HCT116 (cell line): ENCODE measurements around the gene NR4A1. TPM values are rescaled to one million over a fixed set of nuclear protein-coding genes. Genes with fewer than 3 reads are reported as not detected.

Experiments used
- ATAC-seq: fragments of 200-7000 bp; cut with Tn5 transposase; 2 replicates; pipeline ENCODE4 v1.9.1; 2020; ENCODE audit warnings: mild to moderate bottlenecking, moderate library complexity
- BruUV-seq: library from RNA; stranded (reverse); fragments of 400-500 nt; replicated peaks from 2 replicates; lab custom pipeline; 2021; lab: Mats Ljungman, UMichigan
- CTCF ChIA-PET: fragments of 300-600 bp; sonication (Branson Sonifier 250); formaldehyde crosslinking; loops from one replicate; lab custom pipeline; 2021; ENCODE audit warnings: antibody characterized with exemption; lab: Charles Lee
- POLR2A ChIA-PET: fragments of 300-600, 350-600 bp; sonication (Branson Sonifier 250); formaldehyde crosslinking; loops from one replicate; lab custom pipeline; 2021; ENCODE audit warnings: antibody characterized with exemption; lab: Charles Lee
- RAD21 ChIA-PET, 2 experiments: fragments of 300-600 bp; sonication (Branson Sonifier 250); formaldehyde crosslinking; loops; one replicate each; lab custom pipeline; 2023; ENCODE audit warnings: low total read pairs in 2 of 2; ENCODE audit not compliant: uncharacterized antibody in 2 of 2, unreplicated experiment in 2 of 2, low non-redundant PET in 1 of 2; lab: Charles Lee
- DNase-seq: peaks from one replicate; pipeline ENCODE4 v3.0.0-alpha.2; 2010; ENCODE audit warnings: low read depth, low spot score
- H2AFZ ChIP-seq: fragments of 200-600 bp; shearing (Covaris generic), sonication (generic); 2 replicates; pipeline ENCODE4 v1.6.1; 2017; ENCODE audit warnings: low read depth, mixed run types, mixed read lengths, antibody characterized with exemption, low read length; ENCODE audit not compliant: poor library complexity, severe bottlenecking
- H3K27ac ChIP-seq: 2 replicates; pipeline ENCODE4 v1.5.1; 2012; ENCODE audit warnings: low read depth, low read length
- H3K27me3 ChIP-seq: fragments of 200-600 bp; sonication (generic); 2 replicates; pipeline ENCODE4 v1.6.1; 2016; ENCODE audit warnings: mixed run types, low read length, mixed read lengths; ENCODE audit not compliant: insufficient read depth
- H3K36me3 ChIP-seq, 2 experiments: fragments of 200-500 bp in 1 of 2; fragments of 200-600 bp in 1 of 2; sonication (Bioruptor generic) in 1 of 2; sonication (generic) in 1 of 2; 2 replicates each; pipeline versions ENCODE4 v1.5.1 to v1.6.1; 2014 to 2016; ENCODE audit warnings: low read length in 2 of 2, inconsistent platforms in 1 of 2, mixed read lengths in 1 of 2, mixed run types in 1 of 2; ENCODE audit not compliant: insufficient read depth in 2 of 2, control insufficient read depth in 1 of 2
- H3K4me1 ChIP-seq, 2 experiments: fragments of 200-600 bp in 1 of 2; sonication (generic) in 1 of 2; 2 replicates each; pipeline versions ENCODE4 v1.5.1 to v1.6.1; 2012 to 2017; ENCODE audit warnings: low read length in 2 of 2, inconsistent platforms in 1 of 2, mild to moderate bottlenecking in 1 of 2, mixed read lengths in 1 of 2, mixed run types in 1 of 2, moderate library complexity in 1 of 2; ENCODE audit not compliant: insufficient read depth in 2 of 2, control insufficient read depth in 1 of 2
- H3K4me2 ChIP-seq: fragments of 200-600 bp; sonication (generic); 2 replicates; pipeline ENCODE4 v1.6.1; 2017; ENCODE audit warnings: mixed run types, low read length, mixed read lengths
- H3K4me3 ChIP-seq, 2 experiments: fragments of 200-600 bp in 1 of 2; sonication (generic) in 1 of 2; replicated peaks in 1 of 2; 2 replicates each; pipeline ENCODE4 v1.5.1; 2011 to 2016; ENCODE audit warnings: low read length in 2 of 2, control low read depth in 1 of 2, low read depth in 1 of 2, mild to moderate bottlenecking in 1 of 2, mixed read lengths in 1 of 2, mixed run types in 1 of 2
- H3K79me2 ChIP-seq: fragments of 200-600 bp; sonication (generic); 2 replicates; pipeline ENCODE4 v1.6.1; 2017; ENCODE audit warnings: mild to moderate bottlenecking, mixed run types, low read length, moderate library complexity, mixed read lengths; ENCODE audit not compliant: insufficient read depth
- H3K9ac ChIP-seq: fragments of 200-600 bp; sonication (generic); 2 replicates; pipeline ENCODE4 v1.6.1; 2016; ENCODE audit warnings: low read length, mixed read lengths
- H3K9me2 ChIP-seq: fragments of 200-600 bp; sonication (generic), shearing (Covaris generic); 2 replicates; pipeline ENCODE4 v1.6.1; 2017; ENCODE audit warnings: mixed run types, mild to moderate bottlenecking, moderate library complexity; ENCODE audit not compliant: insufficient read depth
- H3K9me3 ChIP-seq, 2 experiments: fragments of 200-500 bp in 1 of 2; fragments of 200-600 bp in 1 of 2; sonication (Bioruptor generic) in 1 of 2; sonication (generic) in 1 of 2; 2 replicates each; pipeline ENCODE4 v1.6.1; 2014 to 2017; ENCODE audit warnings: low read length in 2 of 2, mixed read lengths in 2 of 2, inconsistent platforms in 1 of 2, low read depth in 1 of 2, mild to moderate bottlenecking in 1 of 2, mixed run types in 1 of 2, moderate library complexity in 1 of 2; ENCODE audit not compliant: control insufficient read depth in 1 of 2, insufficient read depth in 1 of 2
- H4K20me1 ChIP-seq: fragments of 200-600 bp; sonication (generic), shearing (Covaris generic); 2 replicates; pipeline ENCODE4 v1.6.1; 2017; ENCODE audit warnings: mixed run types, mild to moderate bottlenecking, moderate library complexity; ENCODE audit not compliant: insufficient read depth
- CBX3 ChIP-seq: IDR thresholded peaks from 2 replicates; pipeline ENCODE4 v1.6.1; 2012; ENCODE audit warnings: low read depth
- CEBPB ChIP-seq: IDR thresholded peaks from 2 replicates; pipeline ENCODE4 v1.6.1; 2012; ENCODE audit warnings: low read depth
- EGR1 ChIP-seq: IDR thresholded peaks from 2 replicates; pipeline ENCODE4 v1.6.1; 2012; ENCODE audit warnings: low read depth
- ELF1 ChIP-seq: IDR thresholded peaks from 2 replicates; pipeline ENCODE4 v1.6.1; 2012; ENCODE audit warnings: low read depth, borderline replicate concordance
- EZH2 ChIP-seq: fragments of 200-600 bp; sonication (generic); IDR thresholded peaks from 2 replicates; pipeline ENCODE4 v1.6.1; 2017; ENCODE audit warnings: antibody characterized with exemption, mixed run types
- JUND ChIP-seq: IDR thresholded peaks from 2 replicates; pipeline ENCODE4 v1.6.1; 2012
- POLR2AphosphoS5 ChIP-seq: IDR thresholded peaks from 2 replicates; pipeline ENCODE4 v1.6.1; 2011; ENCODE audit warnings: mild to moderate bottlenecking, low read depth, low read length, moderate library complexity
- RAD21 ChIP-seq: IDR thresholded peaks from 2 replicates; pipeline ENCODE4 v1.6.1; 2012; ENCODE audit warnings: low read depth, mild to moderate bottlenecking
- SIN3A ChIP-seq: IDR thresholded peaks from 2 replicates; pipeline ENCODE4 v1.6.1; 2012; ENCODE audit warnings: low read depth
- TCF7L2 ChIP-seq: IDR thresholded peaks from 2 replicates; pipeline ENCODE4 v1.7.0; 2011; ENCODE audit warnings: borderline replicate concordance, inconsistent platforms; ENCODE audit not compliant: insufficient read depth, insufficient read length; ENCODE audit errors: extremely low read depth
- YY1 ChIP-seq: IDR thresholded peaks from 2 replicates; pipeline ENCODE4 v1.6.1; 2011; ENCODE audit warnings: low read length, low read depth, moderate library complexity, mild to moderate bottlenecking; ENCODE audit not compliant: insufficient replicate concordance; ENCODE audit errors: extremely low read depth
- ZFX ChIP-seq: fragments of 450-650 bp; IDR thresholded peaks from 2 replicates; pipeline ENCODE4 v1.6.1; 2017
- ZNF274 ChIP-seq: fragments of 200-500 bp; sonication (Bioruptor generic); IDR thresholded peaks from 2 replicates; pipeline ENCODE4 v1.6.1; 2014; ENCODE audit warnings: mild to moderate bottlenecking, low read depth, low read length, inconsistent platforms
- intact Hi-C: fragments of 100-400 bp; cut with micrococcal nuclease; formaldehyde crosslinking; loops from 2 replicates; pipeline ENCODE4 v1.10.0; 2022
- total RNA-seq: library from RNA; stranded (reverse); gene quantifications from one replicate; pipeline ENCODE4 v1.2.1, GENCODE V29; 2021; ENCODE audit not compliant: unreplicated experiment
- TF ChIP-seq, protein P1 (sequence below): IDR thresholded peaks from 2 replicates; pipeline ENCODE4 v1.6.1; 2011; ENCODE audit warnings: mild to moderate bottlenecking, low read length, moderate library complexity; ENCODE audit not compliant: insufficient replicate concordance; ENCODE audit errors: extremely low read depth
- TF ChIP-seq, protein P2 (sequence below), 3 experiments: fragments of 200-600 bp in 1 of 3; sonication (generic) in 1 of 3; IDR thresholded peaks in 2 of 3; conservative IDR thresholded peaks in 1 of 3; 2 replicates each; pipeline ENCODE4 v1.5.1; 2012 to 2017; ENCODE audit warnings: low read depth in 2 of 3, low read length in 2 of 3, antibody characterized with exemption in 1 of 3, borderline replicate concordance in 1 of 3, control low read depth in 1 of 3, mild to moderate bottlenecking in 1 of 3, mixed read lengths in 1 of 3, mixed run types in 1 of 3, moderate library complexity in 1 of 3; ENCODE audit not compliant: insufficient read depth in 1 of 3
- TF ChIP-seq, protein P3 (sequence below): IDR thresholded peaks from 2 replicates; pipeline ENCODE4 v1.6.1; 2012

The NR4A1 gene
- total RNA-seq, 1 experiment from 2014 or later, result 35.3 TPM

DNA sequence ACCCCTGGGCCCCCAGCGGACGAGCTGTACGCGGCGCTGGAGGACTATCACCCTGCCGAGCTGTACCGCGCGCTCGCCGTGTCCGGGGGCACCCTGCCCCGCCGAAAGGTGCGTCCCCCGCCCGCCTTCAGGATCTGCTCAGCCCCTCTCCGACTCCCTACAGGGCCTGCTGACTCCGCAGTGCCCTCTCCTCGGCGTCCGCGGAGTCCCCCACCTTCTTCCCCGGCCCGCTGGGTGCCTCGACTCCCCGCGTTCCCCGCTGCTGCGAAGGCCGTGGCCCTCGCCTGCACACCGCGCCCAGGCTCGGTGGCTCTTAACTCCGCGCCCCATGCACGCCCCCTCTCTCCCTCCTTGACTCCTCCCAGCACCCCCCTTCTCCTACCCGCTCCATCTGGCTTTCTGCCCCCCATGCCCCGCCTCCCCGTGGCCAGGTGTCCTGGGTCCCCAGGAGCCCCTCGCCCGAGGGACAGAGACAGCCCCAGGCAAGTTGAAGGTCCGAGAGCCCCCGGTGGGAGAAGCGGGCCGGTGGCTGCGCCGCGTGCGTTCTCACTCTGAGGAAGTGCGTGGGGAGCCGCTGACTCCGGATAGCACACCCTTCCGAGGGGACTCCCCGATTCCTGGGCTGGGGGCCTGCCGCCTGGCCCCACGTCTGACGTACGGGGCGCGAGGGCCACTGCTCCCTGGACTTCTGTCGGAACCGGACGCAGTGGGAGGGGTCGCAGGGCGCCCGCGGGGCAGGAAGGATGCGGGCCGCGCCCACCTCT is 43.9 kb upstream of the NR4A1 start:
- peaks cover 0 to 7% of the 10 kb centered on the region in 2 experiments; a peak in 2 of 4 replicates for H3K4me1 ChIP-seq
- H3K79me2 ChIP-seq, result no peaks in the 10 kb centered on the region
- intact Hi-C loops, result no loop called here
- no peaks in the 10 kb centered on the region for H3K36me3 ChIP-seq
- no peak overlapping the region for H3K4me3 ChIP-seq
- RAD21 ChIA-PET, result no interaction called here
- TF ChIP-seq JUND (no peak), ZFX (no peak), ELF1 (no peak), ZNF274 (no peak), TCF7L2 (no peak), SIN3A (no peak), CEBPB (no peak), POLR2AphosphoS5 (no peak), YY1 (no peak), EZH2 (no peak), EGR1 (no peak), RAD21 (no peak), CBX3 (no peak)
- TF ChIP-seq, protein P1, sequence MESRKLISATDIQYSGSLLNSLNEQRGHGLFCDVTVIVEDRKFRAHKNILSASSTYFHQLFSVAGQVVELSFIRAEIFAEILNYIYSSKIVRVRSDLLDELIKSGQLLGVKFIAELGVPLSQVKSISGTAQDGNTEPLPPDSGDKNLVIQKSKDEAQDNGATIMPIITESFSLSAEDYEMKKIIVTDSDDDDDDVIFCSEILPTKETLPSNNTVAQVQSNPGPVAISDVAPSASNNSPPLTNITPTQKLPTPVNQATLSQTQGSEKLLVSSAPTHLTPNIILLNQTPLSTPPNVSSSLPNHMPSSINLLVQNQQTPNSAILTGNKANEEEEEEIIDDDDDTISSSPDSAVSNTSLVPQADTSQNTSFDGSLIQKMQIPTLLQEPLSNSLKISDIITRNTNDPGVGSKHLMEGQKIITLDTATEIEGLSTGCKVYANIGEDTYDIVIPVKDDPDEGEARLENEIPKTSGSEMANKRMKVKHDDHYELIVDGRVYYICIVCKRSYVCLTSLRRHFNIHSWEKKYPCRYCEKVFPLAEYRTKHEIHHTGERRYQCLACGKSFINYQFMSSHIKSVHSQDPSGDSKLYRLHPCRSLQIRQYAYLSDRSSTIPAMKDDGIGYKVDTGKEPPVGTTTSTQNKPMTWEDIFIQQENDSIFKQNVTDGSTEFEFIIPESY, result no peak
- TF ChIP-seq, protein P2, sequence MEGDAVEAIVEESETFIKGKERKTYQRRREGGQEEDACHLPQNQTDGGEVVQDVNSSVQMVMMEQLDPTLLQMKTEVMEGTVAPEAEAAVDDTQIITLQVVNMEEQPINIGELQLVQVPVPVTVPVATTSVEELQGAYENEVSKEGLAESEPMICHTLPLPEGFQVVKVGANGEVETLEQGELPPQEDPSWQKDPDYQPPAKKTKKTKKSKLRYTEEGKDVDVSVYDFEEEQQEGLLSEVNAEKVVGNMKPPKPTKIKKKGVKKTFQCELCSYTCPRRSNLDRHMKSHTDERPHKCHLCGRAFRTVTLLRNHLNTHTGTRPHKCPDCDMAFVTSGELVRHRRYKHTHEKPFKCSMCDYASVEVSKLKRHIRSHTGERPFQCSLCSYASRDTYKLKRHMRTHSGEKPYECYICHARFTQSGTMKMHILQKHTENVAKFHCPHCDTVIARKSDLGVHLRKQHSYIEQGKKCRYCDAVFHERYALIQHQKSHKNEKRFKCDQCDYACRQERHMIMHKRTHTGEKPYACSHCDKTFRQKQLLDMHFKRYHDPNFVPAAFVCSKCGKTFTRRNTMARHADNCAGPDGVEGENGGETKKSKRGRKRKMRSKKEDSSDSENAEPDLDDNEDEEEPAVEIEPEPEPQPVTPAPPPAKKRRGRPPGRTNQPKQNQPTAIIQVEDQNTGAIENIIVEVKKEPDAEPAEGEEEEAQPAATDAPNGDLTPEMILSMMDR (IDR thresholded peaks at IDR 0.05 in 2 of 3, conservative IDR thresholded peaks at IDR 0.05 in 1 of 3; ENCODE audit: borderline replicate concordance in 1 of 3, insufficient read depth in 1 of 3, low read depth in 2 of 3, low read length in 2 of 3), result no peak
- TF ChIP-seq, protein P3, sequence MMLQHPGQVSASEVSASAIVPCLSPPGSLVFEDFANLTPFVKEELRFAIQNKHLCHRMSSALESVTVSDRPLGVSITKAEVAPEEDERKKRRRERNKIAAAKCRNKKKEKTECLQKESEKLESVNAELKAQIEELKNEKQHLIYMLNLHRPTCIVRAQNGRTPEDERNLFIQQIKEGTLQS, result no peak
- H2AFZ ChIP-seq, result no peak overlapping the region
- CTCF ChIA-PET, result interaction anchor here (5.5 kb wide), 1 partner anchor 13 kb away, joined by 137 read pairs; no protein-coding TSS in a partner anchor
- no peaks in the 10 kb centered on the region for H3K9me2 ChIP-seq
- H3K4me2 ChIP-seq, result no peak overlapping the region
- H3K27me3 ChIP-seq, result no peaks in the 10 kb centered on the region
- POLR2A ChIA-PET, result no interaction called here
- H3K9ac ChIP-seq, result no peak overlapping the region
- H4K20me1 ChIP-seq, result no peaks in the 10 kb centered on the region
- DNase-seq, result no peak
- no peaks in the 10 kb centered on the region for H3K9me3 ChIP-seq
- no peak overlapping the region for H3K27ac ChIP-seq
- no TSS peak for BruUV-seq
- ATAC-seq, result no peak
